Liver (tissue), 9 donors: ENCODE measurements around the gene WDFY1. TPM values are rescaled to one million over a fixed set of nuclear protein-coding genes. Genes with fewer than 3 reads are reported as not detected.

Experiments used
- DNase-seq: peaks from one replicate; pipeline ENCODE4 v3.0.0-alpha.2; 2017; ENCODE audit warnings: low spot score
- H3K27ac ChIP-seq, 2 donors: one replicate each; pipeline ENCODE4 v1.7.0; 2013; ENCODE audit warnings: inconsistent platforms in 2 of 2, low read length in 2 of 2, control low read depth in 1 of 2, low read depth in 1 of 2, mild to moderate bottlenecking in 1 of 2
- H3K27me3 ChIP-seq, 4 donors: one replicate each; pipeline versions ENCODE4 v1.6.1 to v1.7.0; 2013; ENCODE audit warnings: low read length in 3 of 4, inconsistent platforms in 1 of 4, mild to moderate bottlenecking in 1 of 4, moderate library complexity in 1 of 4; ENCODE audit not compliant: control insufficient read depth in 4 of 4, insufficient read depth in 4 of 4
- H3K36me3 ChIP-seq, 4 donors: one replicate each; pipeline versions ENCODE4 v1.6.1 to v1.7.0; 2013; ENCODE audit warnings: low read length in 3 of 4, mild to moderate bottlenecking in 3 of 4, low read depth in 1 of 4, moderate library complexity in 1 of 4; ENCODE audit not compliant: control insufficient read depth in 4 of 4, insufficient read depth in 3 of 4
- H3K4me1 ChIP-seq, 4 donors: one replicate each; pipeline versions ENCODE4 v1.6.1 to v1.7.0; 2013; ENCODE audit warnings: low read length in 3 of 4, mild to moderate bottlenecking in 3 of 4, moderate library complexity in 1 of 4; ENCODE audit not compliant: control insufficient read depth in 4 of 4, insufficient read depth in 4 of 4
- H3K4me3 ChIP-seq, 3 donors: one replicate each; pipeline versions ENCODE4 v1.6.1 to v1.7.0; 2013; ENCODE audit warnings: low read length in 3 of 3, control low read depth in 1 of 3, low read depth in 1 of 3, mild to moderate bottlenecking in 1 of 3
- H3K9ac ChIP-seq, 2 donors: one replicate each; pipeline ENCODE4 v1.7.0; 2013; ENCODE audit warnings: low read length in 2 of 2, mild to moderate bottlenecking in 2 of 2, moderate library complexity in 2 of 2, control low read depth in 1 of 2, low read depth in 1 of 2
- H3K9me3 ChIP-seq, 4 donors: one replicate each; pipeline versions ENCODE4 v1.6.1 to v1.7.0; 2013; ENCODE audit warnings: low read length in 3 of 4; ENCODE audit not compliant: control insufficient read depth in 4 of 4
- EGR1 ChIP-seq, 2 donors: IDR thresholded peaks; 2 replicates each; pipeline ENCODE4 v1.6.1; 2016 to 2018; ENCODE audit warnings: antibody characterized with exemption in 2 of 2, low read depth in 2 of 2
- FOXA1 ChIP-seq: IDR thresholded peaks from 2 replicates; pipeline ENCODE4 v1.6.1; 2016; ENCODE audit warnings: antibody characterized with exemption
- FOXA2 ChIP-seq: IDR thresholded peaks from 2 replicates; pipeline ENCODE4 v1.6.1; 2016; ENCODE audit warnings: antibody characterized with exemption
- GABPA ChIP-seq, 2 donors: IDR thresholded peaks in 1 of 2; conservative IDR thresholded peaks in 1 of 2; 2 replicates each; pipeline ENCODE4 v1.6.1; 2016; ENCODE audit warnings: antibody characterized with exemption in 2 of 2, mild to moderate bottlenecking in 1 of 2, moderate library complexity in 1 of 2
- HNF4A ChIP-seq, 2 donors: conservative IDR thresholded peaks; 2 replicates each; pipeline ENCODE4 v1.6.1; 2016; ENCODE audit warnings: antibody characterized with exemption in 2 of 2, mild to moderate bottlenecking in 2 of 2
- HNF4G ChIP-seq: IDR thresholded peaks from 2 replicates; pipeline ENCODE4 v1.6.1; 2016; ENCODE audit warnings: antibody characterized with exemption
- JUND ChIP-seq, 2 donors: IDR thresholded peaks; 2 replicates each; pipeline ENCODE4 v1.6.1; 2016; ENCODE audit warnings: antibody characterized with exemption in 2 of 2
- NR2F2 ChIP-seq: IDR thresholded peaks from 2 replicates; pipeline ENCODE4 v1.6.1; 2016; ENCODE audit warnings: antibody characterized with exemption
- RAD21 ChIP-seq, 2 donors: IDR thresholded peaks; 2 replicates each; pipeline ENCODE4 v1.6.1; 2016; ENCODE audit warnings: antibody characterized with exemption in 2 of 2, mild to moderate bottlenecking in 2 of 2
- RXRA ChIP-seq, 2 donors: IDR thresholded peaks; 2 replicates each; pipeline ENCODE4 v1.6.1; 2017 to 2018; ENCODE audit warnings: antibody characterized with exemption in 2 of 2, mild to moderate bottlenecking in 1 of 2
- SP1 ChIP-seq: IDR thresholded peaks from 2 replicates; pipeline ENCODE4 v1.6.1; 2018; ENCODE audit warnings: antibody characterized with exemption, mild to moderate bottlenecking
- TAF1 ChIP-seq: conservative IDR thresholded peaks from 2 replicates; pipeline ENCODE4 v1.6.1; 2016; ENCODE audit warnings: antibody characterized with exemption, mild to moderate bottlenecking
- YY1 ChIP-seq: IDR thresholded peaks from 2 replicates; pipeline ENCODE4 v1.6.1; 2016; ENCODE audit warnings: antibody characterized with exemption, mild to moderate bottlenecking
- WGBS: extraction: QIAGEN DNeasy Blood & Tissue Kit; methylation state at CpG from one replicate; pipeline ENCODE4 v1.1.7; 2013; 5-methylcytosine and 5-hydroxymethylcytosine counted together
- polyA plus RNA-seq, 2 donors: library from polyadenylated mRNA; stranded (reverse) in 1 of 2; unstranded in 1 of 2; fragments of 200-250 nt in 1 of 2; fragments of >200 nt in 1 of 2; fragmentation: Nextera tagmentation in 1 of 2; extraction: Ambion mirVana in 1 of 2; gene quantifications; one replicate each; pipeline versions ENCODE4 v1.2.1 to v1.2.3, GENCODE V29; 2013 to 2015
- total RNA-seq, 2 donors: library from RNA; depleted of rRNA; stranded (reverse); fragments of >200 nt; gene quantifications; one replicate each; pipeline ENCODE4 v1.2.3, GENCODE V29; 2014
- TF ChIP-seq, protein P1 (sequence below): IDR thresholded peaks from 2 replicates; pipeline ENCODE4 v1.6.1; 2016; ENCODE audit warnings: antibody characterized with exemption
- TF ChIP-seq, protein P2 (sequence below): IDR thresholded peaks from 2 replicates; pipeline ENCODE4 v1.6.1; 2016; ENCODE audit warnings: antibody characterized with exemption
- TF ChIP-seq, protein P3 (sequence below): IDR thresholded peaks from 2 replicates; pipeline ENCODE4 v1.6.1; 2016; ENCODE audit warnings: antibody characterized with exemption, mild to moderate bottlenecking
- TF ChIP-seq, protein P4 (sequence below): fragments of 150-350 bp; IDR thresholded peaks from 2 replicates; pipeline ENCODE4 v1.5.1; 2017; ENCODE audit warnings: improper control_type of control experiment, low read depth, low read length; ENCODE audit not compliant: missing input control
- TF ChIP-seq, protein P5 (sequence below): IDR thresholded peaks from 2 replicates; pipeline ENCODE4 v1.6.1; 2016; ENCODE audit warnings: antibody characterized with exemption
- donor health status: healthy.
- donor health status: healthy.
- donor health status: healthy.
- donor health status: healthy.
- donor health status: healthy.

The WDFY1 gene
- total and polyA plus RNA-seq, 4 donors = 12.0 to 34.2 (median 24.1) TPM

DNA sequence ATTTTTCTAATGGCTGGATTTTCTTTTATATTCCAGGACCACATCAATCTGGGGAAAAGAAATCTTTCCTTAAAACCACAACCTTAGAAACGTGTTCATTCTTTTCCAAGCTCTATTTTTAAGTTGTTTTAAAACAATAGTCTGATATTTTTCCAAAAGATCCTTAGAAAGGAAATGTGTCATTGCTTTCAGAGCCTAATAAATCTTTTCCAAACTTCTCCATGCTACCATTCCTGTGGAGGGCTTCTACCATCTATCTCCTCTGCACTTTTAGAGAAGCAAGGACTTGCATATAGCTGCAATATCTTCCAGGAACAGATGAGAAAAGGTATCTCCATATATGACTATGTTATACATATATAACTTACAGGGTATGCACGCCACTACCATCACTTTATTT is 21.2 kb downstream of the WDFY1 start:
- Histone ChIP-seq H3K9me3 (peaks cover 0 to 3% (median 0%) of the 10 kb centered on the region in 4 donors), H3K4me3 (no peak overlapping the region), H3K36me3 (no peaks in the 10 kb centered on the region), H3K27ac (no peak overlapping the region), H3K9ac (no peak overlapping the region), H3K27me3 (no peaks in the 10 kb centered on the region), H3K4me1 (peaks cover 0 to 6% (median 3%) of the 10 kb centered on the region in 4 donors)
- no peak for DNase-seq
- TF ChIP-seq YY1 = no peak
- no peak for TF ChIP-seq HNF4G
- no peak for TF ChIP-seq JUND (IDR thresholded peaks at IDR 0.05)
- TF ChIP-seq, protein P1, sequence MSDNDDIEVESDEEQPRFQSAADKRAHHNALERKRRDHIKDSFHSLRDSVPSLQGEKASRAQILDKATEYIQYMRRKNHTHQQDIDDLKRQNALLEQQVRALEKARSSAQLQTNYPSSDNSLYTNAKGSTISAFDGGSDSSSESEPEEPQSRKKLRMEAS = no peak
- TF ChIP-seq GABPA (IDR thresholded peaks at IDR 0.05 in 1 of 2, conservative IDR thresholded peaks at IDR 0.05 in 1 of 2) = no peak
- TF ChIP-seq, protein P2, sequence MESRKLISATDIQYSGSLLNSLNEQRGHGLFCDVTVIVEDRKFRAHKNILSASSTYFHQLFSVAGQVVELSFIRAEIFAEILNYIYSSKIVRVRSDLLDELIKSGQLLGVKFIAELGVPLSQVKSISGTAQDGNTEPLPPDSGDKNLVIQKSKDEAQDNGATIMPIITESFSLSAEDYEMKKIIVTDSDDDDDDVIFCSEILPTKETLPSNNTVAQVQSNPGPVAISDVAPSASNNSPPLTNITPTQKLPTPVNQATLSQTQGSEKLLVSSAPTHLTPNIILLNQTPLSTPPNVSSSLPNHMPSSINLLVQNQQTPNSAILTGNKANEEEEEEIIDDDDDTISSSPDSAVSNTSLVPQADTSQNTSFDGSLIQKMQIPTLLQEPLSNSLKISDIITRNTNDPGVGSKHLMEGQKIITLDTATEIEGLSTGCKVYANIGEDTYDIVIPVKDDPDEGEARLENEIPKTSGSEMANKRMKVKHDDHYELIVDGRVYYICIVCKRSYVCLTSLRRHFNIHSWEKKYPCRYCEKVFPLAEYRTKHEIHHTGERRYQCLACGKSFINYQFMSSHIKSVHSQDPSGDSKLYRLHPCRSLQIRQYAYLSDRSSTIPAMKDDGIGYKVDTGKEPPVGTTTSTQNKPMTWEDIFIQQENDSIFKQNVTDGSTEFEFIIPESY = no peak
- TF ChIP-seq FOXA1 = no peak
- no peak for TF ChIP-seq RXRA (IDR thresholded peaks at IDR 0.05)
- TF ChIP-seq, protein P3, sequence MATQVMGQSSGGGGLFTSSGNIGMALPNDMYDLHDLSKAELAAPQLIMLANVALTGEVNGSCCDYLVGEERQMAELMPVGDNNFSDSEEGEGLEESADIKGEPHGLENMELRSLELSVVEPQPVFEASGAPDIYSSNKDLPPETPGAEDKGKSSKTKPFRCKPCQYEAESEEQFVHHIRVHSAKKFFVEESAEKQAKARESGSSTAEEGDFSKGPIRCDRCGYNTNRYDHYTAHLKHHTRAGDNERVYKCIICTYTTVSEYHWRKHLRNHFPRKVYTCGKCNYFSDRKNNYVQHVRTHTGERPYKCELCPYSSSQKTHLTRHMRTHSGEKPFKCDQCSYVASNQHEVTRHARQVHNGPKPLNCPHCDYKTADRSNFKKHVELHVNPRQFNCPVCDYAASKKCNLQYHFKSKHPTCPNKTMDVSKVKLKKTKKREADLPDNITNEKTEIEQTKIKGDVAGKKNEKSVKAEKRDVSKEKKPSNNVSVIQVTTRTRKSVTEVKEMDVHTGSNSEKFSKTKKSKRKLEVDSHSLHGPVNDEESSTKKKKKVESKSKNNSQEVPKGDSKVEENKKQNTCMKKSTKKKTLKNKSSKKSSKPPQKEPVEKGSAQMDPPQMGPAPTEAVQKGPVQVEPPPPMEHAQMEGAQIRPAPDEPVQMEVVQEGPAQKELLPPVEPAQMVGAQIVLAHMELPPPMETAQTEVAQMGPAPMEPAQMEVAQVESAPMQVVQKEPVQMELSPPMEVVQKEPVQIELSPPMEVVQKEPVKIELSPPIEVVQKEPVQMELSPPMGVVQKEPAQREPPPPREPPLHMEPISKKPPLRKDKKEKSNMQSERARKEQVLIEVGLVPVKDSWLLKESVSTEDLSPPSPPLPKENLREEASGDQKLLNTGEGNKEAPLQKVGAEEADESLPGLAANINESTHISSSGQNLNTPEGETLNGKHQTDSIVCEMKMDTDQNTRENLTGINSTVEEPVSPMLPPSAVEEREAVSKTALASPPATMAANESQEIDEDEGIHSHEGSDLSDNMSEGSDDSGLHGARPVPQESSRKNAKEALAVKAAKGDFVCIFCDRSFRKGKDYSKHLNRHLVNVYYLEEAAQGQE = no peak
- 90% methylated on average over 2 of the region's 2 CpGs for WGBS

DNA sequence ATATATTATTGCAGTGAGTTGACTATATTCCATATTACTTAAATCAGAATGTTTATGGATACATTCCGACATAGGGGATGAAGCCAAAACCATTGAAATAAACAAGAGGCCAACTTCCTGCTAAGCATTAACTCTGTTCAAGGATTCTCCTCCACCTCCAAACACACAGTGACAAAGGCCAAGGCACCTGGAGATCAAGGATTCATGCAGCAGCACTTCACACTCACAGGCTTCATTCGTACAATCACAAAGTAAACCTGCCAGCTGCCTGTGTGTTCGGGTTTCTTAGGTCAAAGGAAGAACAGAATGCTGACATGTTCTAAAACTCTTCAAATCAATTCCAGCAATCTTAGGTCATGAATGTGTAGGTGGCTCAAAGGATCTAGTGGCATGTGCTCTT is 22.8 kb downstream of the WDFY1 start:
- no peak for TF ChIP-seq SP1
- TF ChIP-seq TAF1 = no peak
- TF ChIP-seq FOXA2 = no peak
- no peak for TF ChIP-seq JUND (IDR thresholded peaks at IDR 0.05)
- no peak for TF ChIP-seq RAD21 (IDR thresholded peaks at IDR 0.05)
- no peak for TF ChIP-seq RXRA (IDR thresholded peaks at IDR 0.05)
- no peak for TF ChIP-seq GABPA (IDR thresholded peaks at IDR 0.05 in 1 of 2, conservative IDR thresholded peaks at IDR 0.05 in 1 of 2)
- no peaks in the 10 kb centered on the region for H3K27me3 ChIP-seq
- peaks cover 0 to 4% (median 2%) of the 10 kb centered on the region in 4 donors for H3K4me1 ChIP-seq

DNA sequence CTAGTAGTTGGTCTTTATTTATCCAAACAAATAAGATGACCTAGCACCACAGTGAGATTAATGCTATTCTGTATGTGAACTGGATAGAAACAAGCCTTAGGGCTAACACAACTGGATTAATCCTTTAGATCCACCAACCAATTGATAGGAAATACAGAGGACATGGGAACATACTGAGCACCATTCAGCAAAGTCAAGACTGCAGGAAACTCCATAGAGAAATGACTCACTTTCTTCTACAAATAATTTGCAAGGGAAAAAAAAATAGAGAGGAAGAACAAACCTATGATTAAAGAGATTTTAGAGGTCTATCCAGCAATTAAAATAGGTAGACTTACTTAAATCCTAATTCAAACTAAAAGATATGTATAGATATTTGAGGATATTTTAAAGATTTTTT is 23.9 kb downstream of the WDFY1 start:
- TF ChIP-seq FOXA1 (no peak), YY1 (no peak), RAD21 (IDR thresholded peaks at IDR 0.05) (no peak), FOXA2 (no peak), NR2F2 (no peak), HNF4A (conservative IDR thresholded peaks at IDR 0.05) (no peak), EGR1 (IDR thresholded peaks at IDR 0.05; ENCODE audit: low read depth in 2 of 2) (no peak), SP1 (no peak)
- TF ChIP-seq, protein P4, sequence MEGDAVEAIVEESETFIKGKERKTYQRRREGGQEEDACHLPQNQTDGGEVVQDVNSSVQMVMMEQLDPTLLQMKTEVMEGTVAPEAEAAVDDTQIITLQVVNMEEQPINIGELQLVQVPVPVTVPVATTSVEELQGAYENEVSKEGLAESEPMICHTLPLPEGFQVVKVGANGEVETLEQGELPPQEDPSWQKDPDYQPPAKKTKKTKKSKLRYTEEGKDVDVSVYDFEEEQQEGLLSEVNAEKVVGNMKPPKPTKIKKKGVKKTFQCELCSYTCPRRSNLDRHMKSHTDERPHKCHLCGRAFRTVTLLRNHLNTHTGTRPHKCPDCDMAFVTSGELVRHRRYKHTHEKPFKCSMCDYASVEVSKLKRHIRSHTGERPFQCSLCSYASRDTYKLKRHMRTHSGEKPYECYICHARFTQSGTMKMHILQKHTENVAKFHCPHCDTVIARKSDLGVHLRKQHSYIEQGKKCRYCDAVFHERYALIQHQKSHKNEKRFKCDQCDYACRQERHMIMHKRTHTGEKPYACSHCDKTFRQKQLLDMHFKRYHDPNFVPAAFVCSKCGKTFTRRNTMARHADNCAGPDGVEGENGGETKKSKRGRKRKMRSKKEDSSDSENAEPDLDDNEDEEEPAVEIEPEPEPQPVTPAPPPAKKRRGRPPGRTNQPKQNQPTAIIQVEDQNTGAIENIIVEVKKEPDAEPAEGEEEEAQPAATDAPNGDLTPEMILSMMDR = no peak
- TF ChIP-seq, protein P5, sequence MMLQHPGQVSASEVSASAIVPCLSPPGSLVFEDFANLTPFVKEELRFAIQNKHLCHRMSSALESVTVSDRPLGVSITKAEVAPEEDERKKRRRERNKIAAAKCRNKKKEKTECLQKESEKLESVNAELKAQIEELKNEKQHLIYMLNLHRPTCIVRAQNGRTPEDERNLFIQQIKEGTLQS = no peak
- no peak overlapping the region for H3K27ac ChIP-seq

More for the DNA sequence above, 22.8 kb downstream of the WDFY1 start:
- Histone ChIP-seq H3K4me3 (no peak overlapping the region), H3K27ac (no peak overlapping the region), H3K9me3 (peaks cover 0 to 3% (median 0%) of the 10 kb centered on the region in 4 donors), H3K36me3 (no peaks in the 10 kb centered on the region), H3K9ac (no peak overlapping the region)
- DNase-seq = no peak
- WGBS = 83% methylated on average over 3 of the region's 3 CpGs

More for the DNA sequence above, 23.9 kb downstream of the WDFY1 start:
- H3K36me3 ChIP-seq = peaks cover 0 to 7% (median 0%) of the 10 kb centered on the region in 4 donors
- DNase-seq = no peak
- peaks cover 0 to 7% (median 2%) of the 10 kb centered on the region in 4 donors for H3K4me1 ChIP-seq
- no peak overlapping the region for H3K9ac ChIP-seq
- H3K9me3 ChIP-seq = no peaks in the 10 kb centered on the region
- no peak overlapping the region for H3K4me3 ChIP-seq
- no peaks in the 10 kb centered on the region for H3K27me3 ChIP-seq
